GM12873 (cell line): Measurements from ENCODE around the gene MAML3.

Experiments used
- CTCF ChIP-seq: IDR thresholded peaks from 2 replicates; pipeline ENCODE4 v1.5.1; 2012; ENCODE audit warnings: low read depth, mild to moderate bottlenecking, moderate library complexity, low read length, control low read depth; ENCODE audit not compliant: insufficient read depth; ENCODE audit errors: missing control alignments

Gene MAML3

GRCh38 chr4:140018931-140019618 is 134.9 kb downstream of the MAML3 start:
- no peak for TF ChIP-seq CTCF

GRCh38 chr4:140014284-140014683 is 139.7 kb downstream of the MAML3 start:
- no peak for TF ChIP-seq CTCF

GRCh38 chr4:140012688-140013486 is 141.1 kb downstream of the MAML3 start:
- TF ChIP-seq CTCF, result peak; percentile 39

GRCh38 chr4:140005699-140006098 is 148.3 kb downstream of the MAML3 start:
- TF ChIP-seq CTCF, result no peak

- TF ChIP-seq CTCF, result no peak
Observed at GRCh38 chr4:140004922-140005627, 148.9 kb downstream of the MAML3 start.

- no peak for TF ChIP-seq CTCF
Observed at GRCh38 chr4:140004549-140004895, 149.5 kb downstream of the MAML3 start.

GRCh38 chr4:140003876-140004548 is 150.0 kb downstream of the MAML3 start:
- no peak for TF ChIP-seq CTCF
